Cardiac septum (tissue), 1 donor: ENCODE data around the gene FGD5. TPM values are rescaled to one million over a fixed set of nuclear protein-coding genes. Genes with fewer than 3 reads are reported as not detected.

ENCODE experiments used
- DNase-seq: peaks from one replicate; pipeline ENCODE4 v3.0.0-alpha.2; 2020; ENCODE audit warnings: low spot score
- intact Hi-C: fragments of 100-400 bp; cut with DNase I; formaldehyde crosslinking; loops from one replicate; pipeline ENCODE4 v1.14.0; 2022
- long read RNA-seq: library from polyadenylated mRNA; unstranded; transcript quantifications from one replicate; pipeline ENCODE4 v2.0.0, GENCODE V29; 2021
- total RNA-seq: library from RNA; stranded (reverse); fragmentation: NEBNext Ultra II Directional; extraction: Animal tissue kit (Norgen Biotek cat#: 25700); gene quantifications from one replicate; pipeline ENCODE4 v1.2.1, GENCODE V29; 2021
- donor health status: DM: no; HTN: no; CAD: no.

Gene FGD5
- total RNA-seq, result 15.6 TPM
- long read RNA-seq, partial matches to known transcripts, result 2 of 12 reads
- long read RNA-seq, other reads (novel, unspliced or antisense), result 8 of 12 reads

DNA sequence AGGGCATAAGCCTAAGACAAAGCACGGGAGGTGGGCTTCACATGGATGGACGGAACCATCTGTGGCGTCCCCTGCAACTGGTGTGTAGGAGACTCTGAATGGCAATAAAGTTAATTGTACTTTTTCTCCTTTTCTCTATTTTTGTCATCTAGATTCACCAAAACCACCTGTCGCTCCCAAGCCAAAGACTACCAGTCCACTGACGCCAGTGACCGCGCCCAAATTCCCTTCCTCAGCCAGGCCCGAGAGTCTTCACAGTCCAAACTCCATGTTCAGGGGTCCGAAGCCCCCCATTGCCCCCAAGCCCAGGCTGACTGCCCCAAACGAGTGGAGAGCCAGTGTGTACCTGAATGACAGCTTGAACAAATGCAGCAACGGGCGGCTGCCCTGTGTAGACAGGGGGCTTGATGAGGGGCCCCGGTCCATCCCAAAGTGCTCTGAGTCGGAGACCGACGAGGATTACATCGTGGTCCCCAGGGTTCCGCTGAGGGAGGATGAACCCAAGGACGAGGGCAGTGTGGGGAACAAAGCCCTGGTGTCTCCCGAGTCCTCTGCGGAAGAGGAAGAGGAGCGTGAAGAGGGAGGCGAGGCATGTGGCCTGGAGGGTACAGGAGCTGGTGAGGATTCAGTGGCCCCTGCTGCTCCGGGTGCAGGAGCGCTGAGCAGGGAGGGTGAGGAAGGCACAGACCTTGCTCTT is at the start of gene FGD5:
Gene FGD5, plus strand, starts transcription at position 159 of the 697 bp plus-strand sequence. Its CDS starts 110 bp downstream, at position 269.
- DNase-seq, result no peak
- intact Hi-C loops, result no loop called here

GRCh38 chr3:14769544-14770325 is 49.0 kb upstream of the FGD5 start:
- DNase-seq, result peak; percentile 72
- intact Hi-C loops, result no loop called here

DNA sequence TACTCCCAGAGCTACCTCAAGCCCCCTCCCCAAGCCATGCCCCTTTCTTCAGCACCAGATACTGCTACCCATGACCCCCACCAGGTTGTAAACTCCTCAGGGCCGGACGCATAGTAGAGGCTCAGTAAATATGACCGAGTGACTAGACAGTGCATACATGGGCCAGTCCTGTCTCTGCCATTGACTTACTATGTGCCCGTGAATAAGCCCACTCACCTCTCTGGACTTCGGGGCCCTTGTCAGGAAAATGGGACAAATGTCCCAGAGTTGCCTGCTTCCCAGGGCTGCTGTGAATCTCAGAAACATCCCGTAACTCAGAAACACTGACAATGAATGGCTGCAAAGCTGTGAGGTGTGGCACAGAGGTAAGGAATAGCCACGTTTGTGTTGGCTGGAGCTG is 48.2 kb upstream of the FGD5 start:
- intact Hi-C loops, result no loop called here
- DNase-seq, result peak; percentile 26

- DNase-seq, result peak; percentile 58
These were observed 46.9 kb upstream of the FGD5 start for GRCh38 chr3:14771593-14772497.

GRCh38 chr3:14772533-14773138 is 46.1 kb upstream of the FGD5 start:
- intact Hi-C loops, result no loop called here

More at GRCh38 chr3:14771593-14772497, 46.9 kb upstream of the FGD5 start:
- intact Hi-C loops, result no loop called here

DNA sequence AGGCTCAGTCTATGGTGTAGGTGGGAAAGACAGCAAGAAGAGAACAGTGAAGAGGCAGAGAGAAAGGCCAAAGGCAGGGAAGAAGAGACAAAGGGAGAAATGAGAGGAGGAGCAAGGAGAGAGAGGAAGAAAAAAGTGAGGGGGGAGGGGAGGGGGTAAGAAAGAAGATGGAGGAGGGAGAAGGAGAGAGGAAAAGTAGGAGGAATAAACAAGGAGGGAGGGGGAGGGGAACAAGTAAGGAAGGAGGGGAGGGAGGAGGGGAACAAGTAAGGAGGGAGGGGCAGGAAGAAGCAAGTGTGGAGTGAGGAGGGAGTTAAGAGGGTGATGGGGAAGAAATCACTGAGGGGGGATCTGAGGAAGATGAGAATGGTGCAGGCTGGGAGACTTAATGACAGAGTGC is 45.5 kb upstream of the FGD5 start:
- no peak for DNase-seq
- intact Hi-C loops, result no loop called here

More at GRCh38 chr3:14772533-14773138, 46.1 kb upstream of the FGD5 start:
- peak; percentile 67 for DNase-seq

GRCh38 chr3:14773691-14774128 is 45.1 kb upstream of the FGD5 start:
- peak; percentile 63 for DNase-seq
- intact Hi-C loops, result no loop called here

DNA sequence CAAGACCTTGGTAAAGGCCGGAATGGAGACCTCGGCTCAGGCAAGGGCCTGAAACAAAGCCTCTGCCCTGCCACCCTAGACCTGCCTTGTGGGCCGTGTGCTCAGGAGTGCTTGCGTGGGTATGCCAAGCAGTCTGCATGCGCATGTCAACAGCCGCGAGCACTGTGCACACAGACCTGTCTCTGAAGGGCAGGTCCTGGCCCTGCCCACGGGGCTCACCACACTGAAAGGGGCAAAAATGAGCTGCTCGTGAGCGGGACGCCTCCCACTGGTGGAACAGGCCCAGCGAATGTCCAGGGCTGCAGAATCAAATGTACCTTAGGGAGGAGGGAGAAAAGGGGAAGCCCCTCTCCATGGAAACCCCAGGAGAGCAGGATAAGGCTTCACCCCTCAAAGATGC is 44.3 kb upstream of the FGD5 start:
- intact Hi-C loops, result no loop called here
- DNase-seq, result peak; percentile 53

DNA sequence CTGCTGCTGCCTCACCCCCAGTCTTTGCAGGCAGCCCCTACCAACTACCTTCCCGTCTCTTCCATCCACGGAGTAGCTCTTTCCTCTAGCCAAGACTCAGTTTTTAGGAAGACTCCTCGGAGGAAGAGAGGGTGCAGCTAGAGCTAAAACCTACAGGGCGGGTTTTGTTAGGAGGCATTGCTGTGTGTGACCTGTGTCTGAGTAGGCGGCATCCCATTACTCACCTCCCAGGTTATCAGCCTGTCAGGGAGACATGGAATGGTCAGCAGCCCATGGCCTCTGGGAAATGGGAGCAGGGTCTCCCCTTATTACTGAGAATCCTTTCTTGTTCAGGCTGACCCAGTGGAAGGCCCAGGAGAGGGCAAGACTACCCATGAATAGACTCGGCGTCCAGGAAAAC is 43.8 kb upstream of the FGD5 start:
- intact Hi-C loops, result no loop called here
- DNase-seq, result peak; percentile 19

DNA sequence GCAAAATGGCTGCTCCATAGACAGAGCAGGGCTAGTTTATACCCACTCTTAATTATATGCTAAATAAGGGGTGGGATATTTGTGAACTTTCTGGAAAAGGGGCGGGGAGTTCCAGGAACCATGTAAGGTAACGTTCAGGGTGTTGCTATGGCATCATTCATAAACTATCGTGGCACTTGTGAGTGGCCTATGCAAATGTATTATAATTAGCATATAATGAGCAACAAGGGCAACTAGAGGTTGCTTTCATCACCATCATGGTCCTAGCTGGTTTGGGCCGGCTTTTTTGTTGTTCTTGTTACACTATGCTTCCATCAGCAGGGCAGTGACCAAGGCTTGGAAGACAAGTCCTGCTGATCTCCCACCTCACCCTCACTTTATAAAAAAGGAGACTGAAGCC is 43.2 kb upstream of the FGD5 start:
- intact Hi-C loops, result no loop called here
- peak; percentile 10 for DNase-seq

DNA sequence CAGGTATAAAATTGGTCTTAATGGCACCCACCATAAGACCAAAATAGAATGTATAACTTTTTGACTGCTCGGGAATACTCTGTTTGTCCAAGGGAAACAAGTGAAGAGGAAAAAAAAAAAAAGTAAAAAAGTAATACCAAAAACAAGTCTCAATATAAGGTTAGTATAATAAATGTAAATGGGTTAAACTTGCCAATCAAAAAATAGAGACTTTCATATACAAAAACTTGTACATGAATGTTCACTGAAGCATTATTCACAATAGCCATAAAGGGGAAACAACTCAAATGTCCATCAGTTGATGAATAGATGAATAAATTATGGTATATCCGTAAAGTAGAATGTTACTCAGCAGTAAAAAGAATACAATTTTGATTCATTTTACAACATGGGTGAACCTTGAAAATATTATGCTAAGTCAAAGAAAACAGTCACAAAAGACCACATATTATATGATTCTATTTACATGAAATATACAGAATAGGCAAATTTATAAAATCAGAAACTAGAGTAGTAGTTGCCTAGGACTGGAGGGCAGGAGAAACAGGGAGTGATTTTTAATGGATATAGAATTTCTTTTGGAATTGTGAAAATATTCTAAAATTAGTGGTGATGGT is 39.6 kb upstream of the FGD5 start:
- no peak for DNase-seq
- intact Hi-C loops, result no loop called here

- intact Hi-C loops, result loop anchor here (2.0 to 10.0 kb wide), 2 partner anchors 106 to 276 kb away; partner anchors contain the start of gene C3orf20
- DNase-seq, result peak; percentile 76
These were observed 37.7 kb upstream of the FGD5 start for GRCh38 chr3:14780927-14781507.

DNA sequence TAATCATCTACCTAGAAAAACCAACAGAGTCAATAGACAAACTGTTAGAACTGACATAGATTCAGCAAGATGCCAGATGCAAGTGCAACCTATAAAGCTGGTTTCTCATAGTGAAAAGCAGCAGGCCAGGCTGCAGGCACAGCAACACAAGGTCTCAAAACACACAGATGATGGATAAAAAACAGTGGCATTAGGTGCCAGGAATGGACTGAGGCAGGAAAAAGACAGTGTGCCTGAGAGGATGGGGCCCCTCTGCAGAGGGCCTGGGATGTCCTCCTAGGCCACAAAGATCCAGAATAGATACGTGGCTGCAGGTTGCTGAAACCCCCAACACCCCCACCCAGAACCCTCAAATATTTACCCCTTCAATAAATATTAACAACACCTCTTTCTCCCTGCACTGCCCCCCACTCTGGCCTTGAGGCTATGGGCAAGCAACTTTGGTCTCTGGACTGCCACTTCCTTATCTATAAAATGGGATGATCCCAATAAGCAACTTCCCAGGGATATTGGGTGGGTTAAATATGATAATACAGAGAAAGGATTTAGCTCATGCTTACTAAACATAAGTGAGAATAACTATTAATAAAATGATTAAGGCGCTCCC is 35.2 kb upstream of the FGD5 start:
- DNase-seq, result peak; percentile 41
- intact Hi-C loops, result loop anchor here (10.0 kb wide), 1 partner anchor 279 kb away; no protein-coding TSS in a partner anchor

- intact Hi-C loops, result loop anchor here (10.0 kb wide), 1 partner anchor 279 kb away; no protein-coding TSS in a partner anchor
- DNase-seq, result peak; percentile 63
These were observed 34.6 kb upstream of the FGD5 start for GRCh38 chr3:14784087-14784681.

GRCh38 chr3:14785207-14786155 is 33.3 kb upstream of the FGD5 start:
- peak; percentile 61 for DNase-seq
- intact Hi-C loops, result loop anchor here (10.0 kb wide), 1 partner anchor 281 kb away; no protein-coding TSS in a partner anchor

DNA sequence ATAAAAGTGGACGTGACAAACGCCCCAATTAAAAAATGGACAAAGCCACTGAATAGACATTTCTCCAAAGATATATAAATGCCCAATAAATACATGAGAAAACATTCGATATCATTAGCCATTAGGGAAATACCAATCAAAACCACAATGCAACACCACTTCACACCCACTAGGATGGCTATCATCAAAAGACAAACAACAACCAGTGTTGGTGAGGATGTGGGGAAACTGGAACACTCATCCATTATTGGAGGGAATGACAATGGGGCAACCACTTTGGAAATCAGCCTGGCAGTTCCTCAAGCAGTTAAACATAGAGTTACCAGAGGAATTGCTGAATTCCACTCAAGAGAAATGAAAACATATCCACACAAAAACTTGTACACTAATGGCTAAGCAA is 32.4 kb upstream of the FGD5 start:
- intact Hi-C loops, result loop anchor here (10.0 kb wide), 1 partner anchor 282 kb away; no protein-coding TSS in a partner anchor
- no peak for DNase-seq
